Trophoblast cell (in vitro differentiated cells and primary cell): ENCODE data around the gene NRXN3.

Experiments used
- DNase-seq, 2 donors: peaks; one replicate each; pipeline ENCODE4 v3.0.0-alpha.2; 2016
- H2AFZ ChIP-seq: 2 replicates; pipeline ENCODE4 v1.6.1; 2013; ENCODE audit warnings: low read length, moderate library complexity, mild to moderate bottlenecking; ENCODE audit not compliant: insufficient read depth, poor library complexity
- H2AK5ac ChIP-seq: 2 replicates; pipeline ENCODE4 v1.6.1; 2013; ENCODE audit warnings: mild to moderate bottlenecking, low read length
- H2BK120ac ChIP-seq: 2 replicates; pipeline ENCODE4 v1.6.1; 2013; ENCODE audit warnings: low read length, mild to moderate bottlenecking, moderate library complexity; ENCODE audit not compliant: insufficient read depth, poor library complexity
- H2BK12ac ChIP-seq: 2 replicates; pipeline ENCODE4 v1.6.1; 2013; ENCODE audit warnings: mild to moderate bottlenecking, low read length, moderate library complexity
- H2BK5ac ChIP-seq: 2 replicates; pipeline ENCODE4 v1.6.1; 2013; ENCODE audit warnings: low read length, low read depth, moderate library complexity, mild to moderate bottlenecking; ENCODE audit not compliant: poor library complexity
- H3K14ac ChIP-seq: 2 replicates; pipeline ENCODE4 v1.6.1; 2013; ENCODE audit warnings: mild to moderate bottlenecking, low read length
- H3K18ac ChIP-seq: 2 replicates; pipeline ENCODE4 v1.6.1; 2013; ENCODE audit warnings: mild to moderate bottlenecking, low read length
- H3K23ac ChIP-seq: 2 replicates; pipeline ENCODE4 v1.6.1; 2013; ENCODE audit warnings: low read length
- H3K27ac ChIP-seq: 2 replicates; pipeline ENCODE4 v1.5.1; 2013; ENCODE audit warnings: low read depth, mild to moderate bottlenecking, inconsistent platforms, low read length, moderate library complexity
- H3K27me3 ChIP-seq: 2 replicates; pipeline ENCODE4 v1.6.1; 2013; ENCODE audit warnings: inconsistent platforms, mild to moderate bottlenecking, low read length, moderate library complexity; ENCODE audit not compliant: insufficient read depth
- H3K36me3 ChIP-seq, 2 experiments: 1 replicate in 1 of 2; 2 replicates in 1 of 2; pipeline ENCODE4 v1.6.1; 2013; ENCODE audit warnings: low read length in 2 of 2, mild to moderate bottlenecking in 2 of 2, moderate library complexity in 1 of 2; ENCODE audit not compliant: insufficient read depth in 2 of 2, control insufficient read depth in 1 of 2
- H3K4ac ChIP-seq: 2 replicates; pipeline ENCODE4 v1.6.1; 2013; ENCODE audit warnings: low read depth, mild to moderate bottlenecking, low read length, moderate library complexity
- H3K4me1 ChIP-seq, 2 experiments: 1 replicate in 1 of 2; 2 replicates in 1 of 2; pipeline ENCODE4 v1.6.1; 2013; ENCODE audit warnings: low read length in 2 of 2, mild to moderate bottlenecking in 2 of 2, moderate library complexity in 1 of 2; ENCODE audit not compliant: insufficient read depth in 2 of 2, control insufficient read depth in 1 of 2
- H3K4me2 ChIP-seq: 2 replicates; pipeline ENCODE4 v1.6.1; 2013; ENCODE audit warnings: inconsistent platforms, mild to moderate bottlenecking, low read length, moderate library complexity
- H3K4me3 ChIP-seq: 2 replicates; pipeline ENCODE4 v1.5.1; 2013; ENCODE audit warnings: mild to moderate bottlenecking, low read depth, low read length, inconsistent platforms
- H3K79me1 ChIP-seq: one replicate; pipeline ENCODE4 v1.6.1; 2013; ENCODE audit warnings: low read length
- H3K79me2 ChIP-seq: 2 replicates; pipeline ENCODE4 v1.6.1; 2013; ENCODE audit warnings: low read length, mild to moderate bottlenecking; ENCODE audit not compliant: control insufficient read depth, insufficient read depth, poor library complexity
- H3K9ac ChIP-seq: 2 replicates; pipeline ENCODE4 v1.6.1; 2013; ENCODE audit warnings: mild to moderate bottlenecking, low read length
- H3K9me3 ChIP-seq: 2 replicates; pipeline ENCODE4 v1.6.1; 2013; ENCODE audit warnings: low read depth, mild to moderate bottlenecking, control low read depth, inconsistent platforms, low read length; ENCODE audit not compliant: insufficient read depth
- H4K12ac ChIP-seq: 2 replicates; pipeline ENCODE4 v1.6.1; 2013; ENCODE audit warnings: low read depth, mild to moderate bottlenecking, low read length, moderate library complexity
- H4K8ac ChIP-seq: 2 replicates; pipeline ENCODE4 v1.6.1; 2013; ENCODE audit warnings: low read depth, mild to moderate bottlenecking, low read length, moderate library complexity
- H4K91ac ChIP-seq: one replicate; pipeline ENCODE4 v1.6.1; 2013; ENCODE audit warnings: low read depth, mild to moderate bottlenecking, low read length, moderate library complexity
- WGBS: extraction: QIAGEN DNeasy Blood & Tissue Kit; methylation state at CpG from one replicate; pipeline ENCODE4 v1.1.7; 2013; ENCODE audit warnings: missing lambda C conversion rate; ENCODE audit not compliant: insufficient read length, insufficient coverage; ENCODE audit errors: extremely low coverage; 5-methylcytosine and 5-hydroxymethylcytosine counted together

The NRXN3 gene

DNA sequence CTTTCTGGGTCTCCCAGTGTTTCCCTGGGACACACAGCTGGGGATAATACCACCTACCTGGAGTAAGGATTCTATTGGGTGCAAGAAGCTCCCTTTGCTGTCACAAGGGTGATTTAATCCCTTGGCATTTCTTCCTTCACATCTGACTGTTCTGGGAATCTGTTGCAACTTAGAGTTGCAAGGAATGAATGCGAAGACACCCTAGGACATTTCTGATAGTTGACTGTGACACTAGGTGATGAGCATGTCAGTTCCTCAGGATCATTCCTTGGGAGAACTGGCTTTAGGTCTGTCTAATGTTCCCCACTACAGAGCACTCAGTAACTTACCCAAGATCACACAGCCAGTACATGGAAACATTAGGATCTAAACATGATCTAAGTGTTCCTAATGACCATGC lies 593.6 kb downstream of the NRXN3 start:
- no CpG with 5 or more reads among the region's 1 CpG for WGBS

DNA sequence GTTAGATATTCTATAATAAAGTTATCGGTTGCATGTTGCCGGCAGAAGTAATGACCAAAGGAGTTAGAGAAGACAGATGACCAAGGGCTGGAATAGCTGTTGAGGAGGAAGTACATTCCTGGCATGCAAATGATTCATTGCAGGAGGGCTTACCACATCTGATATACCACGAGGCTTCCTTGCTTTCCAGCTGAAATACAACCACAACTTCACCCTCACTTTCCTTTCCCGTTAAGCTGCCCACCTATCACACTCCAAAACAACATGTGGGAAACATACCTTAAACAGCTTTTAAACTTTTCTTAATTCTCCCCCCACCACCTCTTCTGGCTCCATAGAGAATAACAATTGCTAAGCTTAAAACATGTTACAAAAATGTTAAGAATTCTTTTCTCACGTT lies 594.1 kb downstream of the NRXN3 start:
- Histone ChIP-seq H2BK5ac (no peak overlapping the region), H3K4me3 (no peak overlapping the region), H3K14ac (no peak overlapping the region), H4K91ac (no peak overlapping the region), H4K12ac (no peak overlapping the region), H3K23ac (no peak overlapping the region), H2AFZ (no peak overlapping the region), H2BK12ac (no peak overlapping the region), H3K27ac (no peak overlapping the region), H3K4me1 (peaks cover 0 to 5% of the 10 kb centered on the region in 2 experiments), H3K27me3 (no peaks in the 10 kb centered on the region), H3K4me2 (no peak overlapping the region), H3K18ac (no peak overlapping the region), H3K36me3 (no peaks in the 10 kb centered on the region), H3K9me3 (no peaks in the 10 kb centered on the region), H3K4ac (no peak overlapping the region), H2BK120ac (no peak overlapping the region), H3K9ac (no peak overlapping the region), H2AK5ac (no peak overlapping the region), H3K79me2 (no peaks in the 10 kb centered on the region), H3K79me1 (no peaks in the 10 kb centered on the region), H4K8ac (no peak overlapping the region)
- DNase-seq = peak in 1 of 2 donors; percentile 22
- WGBS = no CpG with 5 or more reads among the region's 5 CpGs

More for the DNA sequence above, 593.6 kb downstream of the NRXN3 start:
- Histone ChIP-seq H2AK5ac (no peak overlapping the region), H2AFZ (no peak overlapping the region), H3K27ac (no peak overlapping the region), H2BK5ac (no peak overlapping the region), H3K18ac (no peak overlapping the region), H3K9ac (no peak overlapping the region), H3K79me2 (no peaks in the 10 kb centered on the region), H4K91ac (no peak overlapping the region), H3K4me3 (no peak overlapping the region), H4K8ac (no peak overlapping the region), H3K9me3 (no peaks in the 10 kb centered on the region), H3K4me2 (no peak overlapping the region), H3K27me3 (no peaks in the 10 kb centered on the region), H2BK120ac (no peak overlapping the region), H3K23ac (no peak overlapping the region), H3K4ac (no peak overlapping the region), H4K12ac (no peak overlapping the region), H2BK12ac (no peak overlapping the region), H3K4me1 (peaks cover 0 to 5% of the 10 kb centered on the region in 2 experiments), H3K36me3 (no peaks in the 10 kb centered on the region), H3K79me1 (no peaks in the 10 kb centered on the region), H3K14ac (no peak overlapping the region)
- DNase-seq = peak in 1 of 2 donors; percentile 3

- Histone ChIP-seq H3K36me3 (no peaks in the 10 kb centered on the region), H3K14ac (no peak overlapping the region), H4K8ac (no peak overlapping the region), H2BK5ac (no peak overlapping the region), H3K4ac (no peak overlapping the region), H3K27ac (no peak overlapping the region), H3K23ac (no peak overlapping the region), H2BK12ac (no peak overlapping the region), H3K18ac (no peak overlapping the region), H3K9me3 (no peaks in the 10 kb centered on the region), H2BK120ac (no peak overlapping the region), H3K4me1 (peaks cover 0 to 5% of the 10 kb centered on the region in 2 experiments), H3K9ac (no peak overlapping the region), H4K12ac (no peak overlapping the region), H3K4me3 (no peak overlapping the region), H2AK5ac (no peak overlapping the region), H3K4me2 (no peak overlapping the region), H3K79me2 (no peaks in the 10 kb centered on the region), H3K27me3 (no peaks in the 10 kb centered on the region), H3K79me1 (no peaks in the 10 kb centered on the region), H2AFZ (no peak overlapping the region), H4K91ac (no peak overlapping the region)
- no peak for DNase-seq
- WGBS = no CpG with 5 or more reads among the region's 4 CpGs
Observed at GRCh38 chr14:78764645-78765044, 594.5 kb downstream of the NRXN3 start.

GRCh38 chr14:78767436-78767835 lies 597.3 kb downstream of the NRXN3 start:
- Histone ChIP-seq H2AK5ac (no peak overlapping the region), H3K9me3 (no peaks in the 10 kb centered on the region), H4K8ac (no peak overlapping the region), H3K4me1 (peaks cover 0 to 5% of the 10 kb centered on the region in 2 experiments), H4K91ac (no peak overlapping the region), H3K9ac (no peak overlapping the region), H3K23ac (no peak overlapping the region), H3K79me2 (no peaks in the 10 kb centered on the region), H2BK5ac (no peak overlapping the region), H3K4ac (no peak overlapping the region), H2BK120ac (no peak overlapping the region), H3K14ac (no peak overlapping the region), H2BK12ac (no peak overlapping the region), H4K12ac (no peak overlapping the region), H3K27me3 (no peaks in the 10 kb centered on the region), H3K18ac (no peak overlapping the region), H3K36me3 (no peaks in the 10 kb centered on the region), H3K4me2 (no peak overlapping the region), H3K4me3 (no peak overlapping the region), H3K27ac (no peak overlapping the region), H3K79me1 (no peaks in the 10 kb centered on the region), H2AFZ (no peak overlapping the region)
- WGBS = no CpG with 5 or more reads among the region's 5 CpGs
- DNase-seq = no peak
